GM19324 (cell line): ENCODE measurements around the gene NPY4R.
"Not testable (repeated sequence)": the region's sequence is repeated elsewhere in the genome, so short reads cannot be mapped to it uniquely, and the experiment has no call there.

Experiments
- ATAC-seq: cut with Tn5 transposase; IDR thresholded peaks from one replicate; pipeline ENCODE4 v1.9.1; 2021; ENCODE audit warnings: mild to moderate bottlenecking, moderate library complexity; ENCODE audit not compliant: unreplicated experiment, low FRiP score

Gene NPY4R

GRCh38 chr10:46459579-46459978 is 6.2 kb downstream of the NPY4R start:
- ATAC-seq = not testable (repeated sequence)

DNA sequence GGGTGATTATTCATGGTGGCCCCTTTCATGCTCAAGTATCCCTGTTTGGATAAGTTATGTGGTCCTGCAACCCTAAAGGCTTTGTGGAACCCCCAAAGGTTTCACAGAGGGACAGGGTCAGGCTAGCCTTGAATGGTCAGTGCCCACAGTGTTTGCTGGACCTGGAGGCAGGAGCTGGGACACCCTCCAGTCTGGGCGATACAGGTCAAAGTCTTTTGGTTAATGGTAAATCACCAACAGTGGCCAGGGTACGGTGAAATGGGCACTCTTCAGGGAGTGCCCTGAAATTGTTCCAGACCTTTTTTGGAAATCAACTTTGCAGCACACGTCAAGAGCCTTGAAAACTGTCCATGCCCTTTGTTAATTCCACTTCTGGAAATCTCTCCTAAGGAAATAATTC is 8.7 kb downstream of the NPY4R start:
- ATAC-seq = not testable (repeated sequence)

DNA sequence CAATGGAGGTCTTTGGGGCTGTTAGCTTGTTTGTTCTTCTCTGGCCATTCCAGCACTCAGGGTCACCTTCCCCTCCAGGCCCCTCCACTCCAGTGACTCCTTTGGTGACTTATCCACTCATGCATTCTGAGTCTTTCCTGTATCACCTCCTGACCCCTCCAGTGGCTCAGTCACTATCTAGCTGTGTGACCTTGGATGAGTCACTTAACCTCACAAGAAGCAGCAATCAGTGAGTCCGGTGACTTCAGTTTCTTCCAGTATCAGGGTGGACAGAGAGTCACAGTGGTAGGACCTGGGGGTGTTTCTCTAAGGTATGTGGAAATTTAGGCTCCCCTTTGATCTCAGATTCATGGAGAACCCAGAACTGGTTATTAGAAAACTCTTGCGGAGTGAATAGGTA is 9.8 kb downstream of the NPY4R start:
- ATAC-seq = not testable (repeated sequence)

DNA sequence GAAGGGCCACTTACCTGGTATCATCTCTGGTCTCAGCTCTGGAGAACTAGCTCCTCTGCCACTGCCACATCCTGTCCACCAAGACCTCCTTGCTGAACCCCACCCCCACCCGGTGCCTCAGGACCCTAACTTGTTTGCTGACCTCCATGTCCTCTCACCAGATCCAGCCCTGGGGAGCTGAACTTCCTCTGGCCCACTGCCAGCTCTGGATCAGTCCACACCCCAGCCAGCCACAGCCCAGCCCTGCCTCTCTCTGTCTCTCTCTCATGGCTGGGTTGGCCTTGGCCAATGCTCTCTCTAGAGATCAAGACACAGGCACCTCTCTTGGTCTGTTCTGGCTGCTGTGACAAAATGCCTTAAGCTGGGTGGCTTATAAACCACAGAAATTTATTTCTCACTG is 14.4 kb downstream of the NPY4R start:
- not testable (repeated sequence) for ATAC-seq

DNA sequence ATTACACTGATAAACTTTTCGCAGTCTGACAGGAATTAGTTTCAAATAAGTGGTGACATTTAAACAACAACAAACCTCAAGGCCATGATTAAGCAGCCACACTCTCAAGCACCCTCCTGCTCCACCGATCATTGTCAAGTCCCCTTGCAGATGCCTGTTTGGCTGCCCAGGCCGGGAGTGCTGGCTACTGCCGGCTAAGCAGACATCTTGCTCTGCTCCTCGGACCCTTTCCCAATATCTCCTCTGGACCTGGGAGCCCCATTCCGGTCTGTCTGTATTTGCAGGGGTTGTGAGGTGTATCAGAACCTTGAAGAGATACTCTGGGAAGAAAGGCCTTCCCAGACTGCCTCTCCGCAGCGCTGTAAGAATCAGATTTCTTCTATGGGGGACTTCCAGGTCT is 14.9 kb downstream of the NPY4R start:
- not testable (repeated sequence) for ATAC-seq

- not testable (repeated sequence) for ATAC-seq
Measured at GRCh38 chr10:46447439-46447838, 18.3 kb downstream of the NPY4R start.

GRCh38 chr10:46445389-46446122 is 20.2 kb downstream of the NPY4R start:
- peak; percentile 59 for ATAC-seq

DNA sequence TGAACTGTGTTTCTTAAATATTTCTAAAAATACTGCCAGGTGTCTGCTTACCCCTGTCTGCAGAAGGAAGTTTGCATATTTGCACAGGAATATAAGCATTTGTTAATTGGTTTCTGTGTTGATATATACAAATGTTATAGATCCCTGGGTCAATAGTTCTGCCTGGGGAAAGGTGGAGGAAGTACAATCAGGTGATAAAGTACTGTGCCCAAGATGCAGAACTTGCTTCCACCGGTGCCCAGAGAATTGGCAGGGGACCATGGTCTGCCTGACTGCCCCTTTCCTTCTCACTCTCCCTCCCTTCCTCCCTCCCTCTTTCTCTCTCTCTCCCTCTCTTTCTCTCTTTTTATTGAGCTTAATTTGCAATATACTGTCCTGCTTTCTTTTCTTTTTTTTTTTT is 22.3 kb downstream of the NPY4R start:
- not testable (repeated sequence) for ATAC-seq

DNA sequence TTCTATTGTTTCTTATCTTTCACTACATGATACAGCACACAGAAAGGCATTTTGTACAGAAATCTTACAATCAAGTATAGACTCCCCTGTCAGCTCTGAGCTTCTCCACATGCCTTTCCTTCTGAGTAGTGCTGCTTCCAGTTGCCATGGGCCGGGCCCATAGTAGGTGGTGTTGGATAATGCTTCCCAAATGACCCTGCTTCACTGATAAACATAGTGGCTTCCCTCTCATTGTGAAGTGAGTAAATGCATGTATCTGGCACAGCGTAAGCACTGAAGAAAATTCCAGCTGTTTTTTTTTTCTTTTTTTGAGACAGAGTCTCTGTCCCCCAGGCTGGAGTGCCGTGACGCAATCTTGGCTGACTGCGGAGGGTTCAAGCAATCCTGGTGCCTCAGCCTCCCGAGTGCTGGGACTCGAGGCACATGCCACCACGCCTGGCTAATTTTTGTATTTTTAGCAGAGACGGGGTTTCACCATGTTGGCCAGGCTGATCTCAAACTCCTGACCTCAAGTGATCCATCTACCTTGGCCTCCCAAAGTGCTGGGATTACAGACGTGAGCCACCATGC is 23.0 kb downstream of the NPY4R start:
- ATAC-seq = not testable (repeated sequence)

- ATAC-seq = not testable (repeated sequence)
Measured at GRCh38 chr10:46441837-46442278, 23.9 kb downstream of the NPY4R start.

DNA sequence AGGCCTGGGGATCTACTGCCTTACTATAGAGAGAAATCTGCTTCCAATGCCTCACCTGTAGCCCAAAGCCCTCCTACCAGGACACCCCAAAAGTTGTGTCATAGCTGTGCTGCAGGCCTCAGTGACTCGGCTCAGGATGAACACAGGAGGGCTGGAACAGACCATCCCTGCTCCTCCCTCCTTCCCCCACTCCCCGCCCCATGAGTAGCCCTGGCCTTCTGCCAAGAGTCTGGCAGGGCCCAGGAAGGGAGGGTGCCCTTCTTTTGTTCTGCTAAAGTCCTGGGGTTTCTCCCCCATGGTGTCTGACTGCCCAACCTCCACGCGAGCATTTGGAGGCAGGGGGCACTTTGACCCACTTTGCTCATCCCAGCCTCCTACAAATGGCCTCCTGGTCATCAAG is 24.8 kb downstream of the NPY4R start:
- not testable (repeated sequence) for ATAC-seq

DNA sequence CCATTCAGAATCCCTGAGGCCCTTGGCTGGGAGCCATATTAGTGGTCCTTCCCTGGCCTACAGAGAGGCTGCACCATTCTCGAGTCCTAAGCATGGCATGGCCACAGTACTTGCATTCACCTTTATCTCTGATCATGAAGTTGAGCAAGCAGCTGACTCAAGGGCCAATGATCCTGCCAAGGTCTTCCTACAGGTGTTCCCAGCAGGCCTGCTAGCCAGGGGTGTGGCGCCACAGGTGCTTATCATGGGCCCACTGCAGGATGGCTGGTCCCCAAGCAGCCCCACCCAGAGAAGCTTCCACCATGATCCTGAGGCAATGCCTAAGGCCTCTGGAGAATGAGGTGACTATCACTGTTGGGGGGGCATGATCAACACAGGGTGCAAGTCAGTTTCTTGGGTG is 42.2 kb downstream of the NPY4R start:
- not testable (repeated sequence) for ATAC-seq

DNA sequence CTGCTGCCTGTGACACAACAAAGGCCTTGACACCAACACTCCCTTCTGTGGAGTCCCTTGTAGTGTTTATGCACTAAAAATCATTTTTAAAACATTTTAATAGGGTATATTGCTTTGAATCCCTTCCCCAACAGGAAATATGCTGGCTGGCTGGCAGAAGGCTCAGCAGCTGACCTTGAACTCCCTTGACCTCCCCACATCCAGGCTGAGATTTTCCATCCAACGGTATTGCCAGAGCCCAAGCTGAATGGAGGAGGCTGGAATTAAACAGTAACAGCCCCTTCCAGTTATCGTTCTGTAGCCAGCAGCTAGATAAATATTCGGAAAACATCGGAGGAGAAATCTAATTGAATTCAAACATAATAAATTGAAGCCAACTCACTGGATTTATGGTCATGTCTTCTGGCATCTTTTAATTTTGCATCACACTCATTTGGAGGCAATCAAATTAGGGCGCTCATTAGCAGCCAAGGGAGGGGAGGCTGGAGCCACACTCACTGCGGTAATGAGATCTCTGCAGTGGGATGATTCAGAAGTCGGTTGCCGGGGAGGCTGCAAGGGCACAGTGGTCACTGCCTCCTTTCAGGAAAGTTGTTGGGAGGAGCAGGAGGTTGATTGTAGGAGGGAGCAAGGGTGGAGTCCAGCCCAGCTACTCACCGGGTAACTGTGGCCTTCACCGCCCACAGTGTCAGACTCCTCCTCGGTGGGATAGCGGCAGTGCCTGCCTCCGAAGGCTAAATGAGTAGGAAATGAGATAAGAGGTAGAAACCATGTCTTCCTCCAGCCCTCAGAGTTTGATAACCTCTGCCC is 46.0 kb downstream of the NPY4R start:
- ATAC-seq = not testable (repeated sequence)

- not testable (repeated sequence) for ATAC-seq
Measured at GRCh38 chr10:46418283-46418682, 47.5 kb downstream of the NPY4R start.

- not testable (repeated sequence) for ATAC-seq
Measured at GRCh38 chr10:46415291-46415690, 50.5 kb downstream of the NPY4R start.

- not testable (repeated sequence) for ATAC-seq
Measured at GRCh38 chr10:46412665-46413064, 53.1 kb downstream of the NPY4R start.

DNA sequence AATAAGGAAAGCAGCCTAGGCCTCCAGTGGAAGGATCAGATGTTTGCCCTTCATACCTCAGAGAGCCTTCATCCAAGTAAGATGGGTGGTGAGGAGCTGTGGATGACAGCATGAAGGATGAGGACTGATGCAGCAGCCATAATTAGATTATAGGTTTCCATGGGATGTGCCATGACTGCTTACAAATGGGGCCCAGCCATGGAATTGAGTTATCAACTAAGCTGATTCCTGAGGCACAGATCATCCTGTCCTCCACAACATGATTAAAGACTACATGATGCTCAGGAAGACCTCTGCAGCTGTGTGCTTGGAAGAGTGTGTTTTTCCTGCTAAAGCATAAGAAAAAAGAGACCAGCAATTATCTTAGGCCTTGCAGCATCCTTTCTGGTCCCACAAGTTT is 54.6 kb downstream of the NPY4R start:
- not testable (repeated sequence) for ATAC-seq
